HG03565 (cell line): ENCODE data around the gene TAF6.
A peak's percentile ranks its signal among the peaks of the same experiment; 100 is the strongest.

Source experiments
- ATAC-seq: cut with Tn5 transposase; IDR thresholded peaks from one replicate; pipeline ENCODE4 v1.9.1; 2021; ENCODE audit warnings: mild to moderate bottlenecking, moderate library complexity; ENCODE audit not compliant: unreplicated experiment

The TAF6 gene

DNA sequence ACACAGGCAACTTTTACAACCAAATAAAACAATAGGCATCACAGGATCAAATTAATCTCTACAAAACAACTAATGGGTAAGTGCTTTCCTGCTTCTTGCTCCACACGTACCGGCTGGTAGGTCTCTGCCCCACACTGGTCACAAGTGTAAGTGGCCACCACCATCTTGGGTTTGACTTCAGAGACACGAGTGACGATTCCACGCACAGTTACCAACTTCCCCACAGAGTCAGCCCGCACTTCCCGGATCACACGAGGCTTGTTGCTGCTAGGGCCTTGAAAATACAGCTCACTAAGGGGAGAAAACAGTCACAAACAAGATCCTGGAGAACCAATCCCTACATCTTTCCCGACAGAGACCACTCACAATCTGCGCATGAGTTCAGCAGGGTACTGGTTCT is 20.2 kb downstream of the TAF6 start:
- ATAC-seq: no peak

DNA sequence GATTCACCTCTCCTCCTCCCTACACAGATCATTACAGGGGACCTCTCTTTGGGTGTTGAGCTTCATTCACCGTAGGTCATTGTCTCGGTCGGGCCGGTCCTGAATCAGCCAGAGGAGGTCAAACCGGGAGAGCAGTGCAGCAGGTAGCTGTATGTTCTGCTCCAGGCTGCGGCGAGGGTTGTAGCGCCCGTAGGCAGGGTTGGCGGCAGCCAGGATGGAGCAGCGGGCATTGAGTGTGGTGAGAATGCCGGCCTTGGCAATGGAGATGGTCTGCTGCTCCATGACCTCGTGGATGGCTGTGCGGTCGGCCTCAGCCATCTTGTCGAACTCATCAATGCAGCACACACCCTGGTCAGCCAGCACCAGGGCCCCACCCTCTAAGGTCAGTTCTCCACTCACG is 23.5 kb downstream of the TAF6 start:
- ATAC-seq: no peak

DNA sequence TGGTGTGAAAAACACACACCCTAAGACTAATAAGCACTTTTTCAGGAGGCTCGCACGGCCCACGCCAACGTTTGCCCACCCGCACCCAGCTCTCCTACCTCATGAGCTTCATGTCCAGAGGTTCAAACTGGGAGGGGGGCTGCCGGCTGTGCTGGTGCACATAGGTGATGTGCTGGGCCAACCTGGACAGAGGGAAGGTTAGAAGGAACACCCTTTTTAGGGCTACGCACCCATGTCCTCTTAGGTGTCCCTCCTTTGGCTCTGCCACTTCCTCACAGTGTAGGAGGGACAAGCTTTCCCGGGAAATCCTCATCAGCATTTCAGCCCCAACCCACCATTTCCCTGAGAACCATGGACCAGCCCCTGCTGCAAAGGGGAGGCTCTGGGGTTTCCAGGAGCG is 23.9 kb downstream of the TAF6 start:
- ATAC-seq: no peak

DNA sequence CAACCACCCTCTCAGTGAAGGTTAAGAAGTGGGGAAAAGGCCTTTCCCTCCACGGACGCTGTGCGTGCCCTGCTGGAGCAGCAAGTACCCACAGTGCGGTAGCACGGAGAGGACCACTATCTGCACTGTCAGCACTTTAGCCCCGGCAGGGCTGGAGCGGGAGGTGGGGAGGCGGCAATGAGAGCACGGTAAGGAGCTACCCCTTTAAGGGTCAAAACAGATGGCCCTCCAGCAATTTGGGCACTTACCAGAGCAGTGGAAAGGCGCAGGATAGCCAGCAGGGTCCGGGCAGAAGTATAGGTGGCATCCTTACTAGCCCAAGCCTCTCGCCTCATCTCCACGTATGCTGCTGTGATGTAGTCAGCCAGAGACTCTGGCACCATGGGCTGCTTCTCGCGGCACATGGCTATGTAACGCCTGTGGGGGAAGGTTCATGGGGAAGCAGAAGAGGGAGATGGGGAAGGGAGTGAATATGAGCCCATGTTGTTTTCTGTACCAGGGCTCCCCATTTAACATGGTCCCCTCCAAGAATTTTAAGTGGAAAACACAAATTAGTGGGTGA is 25.2 kb downstream of the TAF6 start:
- ATAC-seq: no peak

DNA sequence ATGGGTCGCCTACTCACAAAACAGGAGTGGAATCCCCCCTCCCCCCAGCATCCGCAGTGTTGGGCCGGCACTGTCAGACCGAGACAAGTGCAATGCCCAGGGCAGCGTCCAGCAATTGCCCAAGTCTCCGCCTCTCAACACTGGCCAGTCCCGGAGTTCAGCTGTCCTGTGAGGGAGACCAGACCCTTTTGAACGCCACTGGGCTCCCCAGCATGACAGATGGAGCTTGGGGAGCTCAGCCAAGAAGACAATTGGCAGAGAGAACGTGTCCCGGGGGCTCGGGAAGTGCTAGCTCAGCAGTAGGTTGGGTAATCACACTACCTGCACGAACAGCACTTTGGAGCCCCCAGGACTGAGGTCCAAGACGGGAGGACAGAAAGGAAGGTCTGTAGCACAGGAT is 25.7 kb downstream of the TAF6 start:
- no peak for ATAC-seq

DNA sequence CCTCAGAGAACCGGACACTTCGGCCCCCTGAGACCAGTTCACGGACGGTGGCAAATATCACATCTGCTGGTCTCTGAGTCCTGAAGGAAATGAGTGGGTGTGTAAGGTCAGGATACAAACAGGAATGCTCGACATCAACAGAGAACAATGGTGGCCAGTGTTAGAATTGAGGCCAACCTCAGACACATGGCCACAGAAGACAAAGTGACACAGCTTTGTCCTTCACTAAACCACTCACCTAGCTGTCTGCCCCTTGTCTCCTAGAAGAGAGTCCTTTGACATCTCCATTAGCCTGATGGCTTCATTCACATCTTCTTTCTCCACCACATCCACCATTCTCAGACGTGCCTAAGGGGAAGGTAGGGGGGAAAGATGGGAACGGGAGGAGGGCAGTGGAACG is 26.1 kb downstream of the TAF6 start:
- no peak for ATAC-seq

DNA sequence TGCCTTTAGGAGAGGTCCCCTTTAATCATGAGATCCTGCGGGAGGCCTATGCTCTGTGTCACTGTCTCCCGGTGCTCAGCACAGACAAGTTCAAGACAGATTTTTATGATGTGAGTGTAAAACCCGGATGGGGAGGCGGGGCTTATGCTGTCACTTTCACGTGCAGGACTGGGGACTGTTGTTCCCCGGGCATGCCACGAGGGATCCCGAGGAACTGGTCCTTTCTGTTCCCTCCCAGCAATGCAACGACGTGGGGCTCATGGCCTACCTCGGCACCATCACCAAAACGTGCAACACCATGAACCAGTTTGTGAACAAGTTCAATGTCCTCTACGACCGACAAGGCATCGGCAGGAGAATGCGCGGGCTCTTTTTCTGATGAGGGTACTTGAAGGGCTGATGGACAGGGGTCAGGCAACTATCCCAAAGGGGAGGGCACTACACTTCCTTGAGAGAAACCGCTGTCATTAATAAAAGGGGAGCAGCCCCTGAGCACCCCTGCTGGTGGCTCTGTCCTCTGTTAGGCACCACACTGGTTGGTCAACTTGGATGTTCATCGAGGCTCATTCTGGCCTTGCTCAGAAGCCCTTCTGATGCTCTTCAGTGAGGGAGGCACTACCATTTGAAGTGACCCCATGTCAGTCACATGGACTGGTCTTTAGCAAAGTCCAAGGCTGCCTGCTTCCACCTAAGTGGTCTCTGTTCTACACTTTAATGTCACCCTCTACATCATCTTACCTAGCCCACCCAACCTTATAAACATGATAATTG is 27.6 kb downstream of the TAF6 start:
- ATAC-seq: no peak

DNA sequence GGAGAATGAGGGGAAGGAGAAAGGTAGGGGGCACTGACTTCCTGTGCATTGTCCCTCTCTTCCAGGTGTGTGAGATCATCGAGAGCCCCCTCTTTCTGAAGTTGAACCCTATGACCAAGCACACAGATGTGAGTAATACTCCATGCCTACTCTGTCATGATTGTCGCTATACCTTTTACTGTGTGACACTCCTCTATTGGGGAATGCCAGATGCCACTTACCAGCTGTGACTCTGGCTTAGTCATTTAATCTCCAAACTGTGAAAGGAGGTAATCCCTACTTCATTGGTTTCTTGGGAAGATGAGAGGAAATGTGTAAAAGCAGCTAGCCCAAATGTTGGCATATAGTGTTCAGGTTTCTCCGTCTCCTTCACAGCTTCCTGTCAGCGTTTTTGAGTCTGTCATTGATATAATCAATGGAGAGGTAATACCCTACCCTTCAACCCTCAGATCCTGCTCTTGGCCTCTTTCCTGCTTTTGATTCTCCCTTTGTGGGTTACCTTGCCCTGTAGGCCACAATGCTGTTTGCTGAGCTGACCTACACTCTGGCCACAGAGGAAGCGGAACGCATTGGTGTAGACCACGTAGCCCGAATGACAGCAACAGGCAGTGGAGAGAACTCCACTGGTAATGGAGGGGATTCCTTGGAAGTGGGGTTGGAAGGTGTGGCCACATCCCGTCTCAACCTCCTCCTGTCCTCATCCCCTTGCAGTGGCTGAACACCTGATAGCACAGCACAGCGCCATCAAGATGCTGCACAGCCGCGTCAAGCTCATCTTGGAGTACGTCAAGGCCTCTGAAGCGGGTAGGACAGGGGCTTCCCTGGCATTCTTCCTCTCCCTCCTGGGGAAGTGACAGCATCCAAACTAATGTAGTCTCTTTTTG is 28.4 kb downstream of the TAF6 start:
- ATAC-seq: no peak

DNA sequence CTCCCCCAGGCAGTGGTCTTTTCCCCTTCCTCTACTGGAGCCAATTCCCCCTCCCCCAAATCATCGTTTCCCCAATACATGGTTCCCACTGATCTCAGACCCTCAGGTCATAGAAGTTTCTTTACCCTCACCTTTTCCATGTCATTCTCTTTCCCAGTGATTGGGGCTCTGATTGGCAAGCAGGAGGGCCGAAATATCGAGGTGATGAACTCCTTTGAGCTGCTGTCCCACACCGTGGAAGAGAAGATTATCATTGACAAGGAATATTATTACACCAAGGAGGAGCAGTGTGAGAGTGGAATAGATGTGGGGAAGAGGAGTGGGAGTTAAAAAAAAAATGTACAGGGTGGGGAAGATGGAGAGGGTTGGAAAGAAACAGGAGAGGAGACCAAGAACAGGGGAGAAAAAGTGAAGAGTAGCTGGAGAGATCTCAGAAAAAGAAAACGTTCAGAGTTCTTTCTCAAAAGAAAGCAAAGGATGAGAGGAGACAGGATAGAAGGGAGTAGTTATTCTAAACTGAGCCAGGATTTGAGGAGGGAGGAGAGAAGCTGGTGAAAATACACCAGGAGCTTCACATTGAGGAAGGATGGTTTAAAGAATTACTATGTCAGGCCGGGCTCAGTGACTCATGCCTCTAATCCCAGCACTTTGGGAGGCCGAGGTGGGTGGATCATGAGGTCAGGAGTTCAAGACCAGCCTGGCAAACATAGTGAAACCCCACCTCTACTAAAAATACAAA is 29.5 kb downstream of the TAF6 start:
- no peak for ATAC-seq

DNA sequence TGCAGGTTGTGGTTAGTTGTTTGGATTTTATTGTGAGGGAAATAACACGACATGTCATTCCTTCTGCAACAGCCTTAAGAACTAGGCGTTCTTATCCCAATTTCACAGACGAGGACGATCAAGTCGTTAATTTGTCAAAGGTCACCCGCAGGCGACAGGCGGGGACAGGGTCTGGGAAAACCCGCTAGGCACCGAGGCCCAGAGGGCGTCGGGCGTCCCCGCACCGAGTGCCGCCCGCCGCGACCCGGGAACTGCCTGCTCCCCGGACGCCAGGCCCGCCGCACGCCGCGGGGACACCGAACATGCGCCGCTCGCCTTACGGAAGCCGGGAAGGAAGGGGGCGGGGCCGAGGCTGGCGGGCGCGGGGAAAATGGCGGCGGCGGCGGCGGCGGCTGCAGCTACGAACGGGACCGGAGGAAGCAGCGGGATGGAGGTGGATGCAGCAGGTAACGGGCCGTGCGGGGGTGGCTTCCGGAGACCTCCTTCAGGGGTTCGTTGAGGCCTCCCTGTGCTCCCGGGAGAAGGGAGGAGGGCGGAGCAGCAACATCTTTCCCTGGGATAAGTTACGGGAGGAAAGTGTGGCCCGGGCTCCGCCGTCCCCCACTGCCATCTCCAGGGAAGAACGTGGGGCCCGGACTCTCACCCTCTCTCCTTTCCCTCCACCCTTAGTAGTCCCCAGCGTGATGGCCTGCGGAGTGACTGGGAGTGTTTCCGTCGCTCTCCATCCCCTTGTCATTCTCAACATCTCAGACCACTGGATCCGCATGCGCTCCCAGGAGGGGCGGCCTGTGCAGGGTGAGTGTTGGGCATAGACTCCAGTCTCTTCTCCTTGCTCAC is 30.3 kb downstream of the TAF6 start, which contains the start of gene COPS6:
TSS of gene COPS6 (plus strand) at position 349 of the 837 bp plus-strand sequence. CDS start at position 371, 22 bp downstream.
- ATAC-seq: no peak

DNA sequence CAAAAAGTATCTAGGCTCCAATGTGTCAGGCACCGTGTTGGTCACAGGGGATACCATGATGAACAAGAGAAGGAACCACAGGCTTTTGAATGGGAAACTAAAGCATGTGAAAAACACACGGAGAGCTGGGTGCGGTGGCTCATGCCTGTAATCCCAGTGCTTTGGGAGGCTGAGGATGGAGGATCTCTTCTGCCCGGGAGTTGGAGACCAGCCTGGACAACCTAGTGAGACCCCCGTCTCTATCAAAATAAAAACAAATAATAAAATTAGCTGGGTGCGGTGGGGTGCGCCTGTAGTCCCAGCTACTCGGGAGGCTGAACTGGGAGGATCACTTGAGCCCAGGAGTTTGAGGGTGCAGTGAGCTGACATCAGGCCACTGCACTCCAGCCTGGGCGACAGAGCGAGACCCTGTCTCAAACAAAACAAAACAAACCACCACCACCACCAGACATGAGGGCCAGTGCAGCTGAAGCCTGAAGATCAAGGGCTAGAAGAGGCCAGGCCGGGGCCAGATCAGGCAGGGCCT is 31.0 kb downstream of the TAF6 start:
- ATAC-seq: no peak

DNA sequence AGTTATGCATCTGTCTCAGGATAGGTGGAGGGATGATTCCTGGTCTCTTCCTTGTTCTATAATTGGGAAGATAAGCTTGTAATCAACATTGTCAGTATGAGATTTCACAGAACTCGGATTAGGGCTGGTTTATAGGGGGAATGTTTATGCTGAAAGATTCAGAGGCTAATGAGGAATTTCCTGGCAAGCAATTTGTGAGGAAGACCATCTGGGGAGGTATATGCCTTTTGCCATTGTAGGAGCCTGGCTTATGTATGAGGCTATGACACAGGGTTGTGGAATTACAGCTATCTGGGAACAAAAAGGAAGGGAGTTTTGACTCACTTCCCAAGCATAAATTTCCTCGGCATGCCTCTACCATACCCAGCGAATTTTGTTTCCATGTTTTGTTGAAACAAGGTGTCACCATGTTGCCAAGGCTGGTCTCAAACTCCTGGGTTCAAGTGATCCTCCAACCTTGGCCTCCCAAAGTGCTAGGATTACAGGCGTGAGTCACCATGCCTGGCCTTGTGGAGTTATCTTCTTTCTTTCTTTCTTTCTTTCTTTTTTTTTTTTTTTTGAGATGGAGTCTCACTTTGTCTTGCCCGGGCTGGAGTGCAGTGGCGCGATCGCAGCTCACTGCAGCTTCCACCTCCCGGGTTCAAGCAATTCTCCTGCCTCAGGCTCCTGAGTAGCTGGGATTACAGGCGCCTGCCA is 32.0 kb downstream of the TAF6 start:
- no peak for ATAC-seq

DNA sequence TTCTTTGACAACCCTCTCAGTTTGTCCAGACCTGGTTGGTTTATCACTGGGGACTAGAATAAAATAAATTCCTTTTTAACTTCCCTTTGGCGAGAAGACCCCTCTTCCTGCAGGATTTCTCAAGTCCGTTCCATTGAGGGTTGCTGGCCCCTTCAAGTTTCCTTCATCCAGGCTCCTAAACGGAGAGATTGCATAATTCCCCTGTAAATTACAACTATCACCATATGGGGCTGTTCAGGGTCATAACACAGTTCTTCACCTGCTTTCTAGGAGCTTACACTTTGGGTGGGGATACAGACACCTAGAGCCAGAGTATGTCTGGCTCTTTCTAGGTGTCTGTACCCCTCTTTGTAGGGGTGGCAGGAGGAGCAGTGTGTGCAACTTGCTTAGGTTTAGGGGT is 33.6 kb downstream of the TAF6 start:
- no peak for ATAC-seq

DNA sequence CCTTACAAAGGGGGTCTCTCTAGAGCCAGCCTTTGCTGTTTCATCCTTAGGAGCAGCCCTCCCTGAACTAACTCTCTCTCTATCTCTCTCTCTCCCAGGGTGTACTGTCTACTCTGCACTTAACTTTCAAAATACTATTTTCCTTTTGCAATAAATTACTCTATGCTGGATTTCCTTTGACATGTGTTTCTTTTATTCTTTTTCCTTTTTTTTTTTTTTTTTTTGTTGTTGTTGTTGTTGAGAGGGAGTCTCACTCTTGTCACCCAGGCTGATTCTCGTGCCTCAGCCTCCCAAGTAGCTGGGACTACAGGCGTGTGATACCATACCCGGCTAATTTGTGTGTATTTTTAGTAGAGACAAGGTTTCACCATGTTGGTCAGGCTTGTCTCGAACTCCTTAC is 36.2 kb downstream of the TAF6 start:
- ATAC-seq: no peak

DNA sequence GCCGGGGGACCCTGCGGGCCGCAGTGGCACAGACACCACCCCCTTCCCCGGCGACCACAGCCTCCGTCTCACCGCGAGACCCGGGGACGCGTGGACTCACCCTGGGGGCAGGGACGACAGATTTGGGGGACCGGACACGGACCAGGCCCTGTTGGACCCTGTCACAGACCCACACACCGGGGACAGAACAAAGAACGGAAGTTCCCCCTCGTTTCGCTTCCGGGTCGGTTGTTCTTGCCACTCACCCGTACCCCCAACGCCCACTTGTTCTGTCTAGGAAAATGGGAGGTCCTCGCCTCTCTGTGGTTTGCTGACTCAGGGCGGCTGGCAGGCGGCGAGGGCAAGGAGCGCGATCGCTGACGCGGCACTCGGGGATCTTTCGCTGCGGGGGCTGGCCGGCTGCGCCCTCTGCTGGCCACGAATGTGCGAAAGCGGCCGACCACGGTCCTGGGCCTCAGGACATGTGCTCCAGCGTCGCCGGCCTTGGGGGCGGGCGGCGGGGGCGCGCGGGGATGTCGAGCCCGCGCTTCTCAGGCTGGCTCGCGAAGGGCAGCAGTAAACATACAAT is 37.5 kb downstream of the TAF6 start, which contains the start of gene ZNF3:
TSS of gene ZNF3 (minus strand) at position 189 of the 568 bp plus-strand sequence. CDS start 4,366 bp downstream, outside the sequence.
- peak; percentile 73 for ATAC-seq

DNA sequence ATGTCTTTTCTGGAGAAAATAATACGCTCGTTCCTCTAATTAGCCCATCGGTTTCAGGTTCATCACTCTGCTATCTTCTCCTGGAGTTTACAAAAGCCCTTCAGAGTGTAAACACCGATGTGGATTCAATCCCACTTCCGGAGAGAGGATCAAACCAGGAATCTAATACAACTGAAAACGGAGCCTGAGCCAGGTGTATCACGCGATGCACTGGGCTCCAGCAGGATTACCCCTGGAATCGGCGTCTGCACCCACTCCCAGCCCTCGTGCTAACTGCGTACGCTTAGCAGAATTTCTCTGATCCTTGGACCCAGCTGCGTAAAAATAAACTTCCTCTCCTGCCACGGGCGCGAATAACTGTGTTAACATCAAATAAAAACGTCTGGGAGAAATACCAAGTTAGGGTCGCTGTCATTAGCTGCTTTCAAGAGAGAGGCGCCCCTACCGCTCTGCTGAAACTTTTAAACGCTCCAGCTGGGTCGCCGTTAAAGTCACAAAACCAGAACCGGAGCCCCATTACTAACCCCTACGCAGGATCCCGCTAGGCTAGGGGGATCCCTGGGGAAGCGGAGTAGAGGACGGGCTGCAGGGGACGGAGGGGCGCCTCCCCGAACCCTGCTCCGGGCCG is 38.1 kb downstream of the TAF6 start:
- ATAC-seq: no peak

DNA sequence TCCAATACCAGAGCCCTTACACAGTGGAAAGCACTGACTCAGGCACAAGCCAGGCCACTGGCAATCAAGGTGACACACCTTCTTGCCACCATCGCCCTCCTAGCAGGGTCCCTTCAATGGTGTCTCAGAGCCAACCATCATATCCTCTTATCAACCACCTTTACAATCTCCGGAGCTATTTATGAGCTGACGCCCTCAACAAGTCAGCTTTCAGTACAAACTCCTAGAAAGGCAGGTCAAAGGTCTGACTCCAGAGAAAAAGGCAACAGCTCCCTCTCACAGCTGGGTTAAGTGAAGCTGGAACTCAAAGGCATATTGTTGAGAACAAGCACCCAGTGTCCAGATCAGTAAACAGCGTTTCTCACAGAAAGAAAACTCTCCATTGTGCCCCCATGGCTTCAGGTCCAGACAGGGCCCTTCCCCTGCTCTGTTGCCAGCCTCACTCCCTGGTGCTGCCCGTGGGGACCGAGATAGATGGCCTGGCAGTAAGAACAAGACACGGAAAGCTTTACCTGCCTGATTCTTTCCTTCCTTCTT is 40.1 kb downstream of the TAF6 start:
- ATAC-seq: no peak

DNA sequence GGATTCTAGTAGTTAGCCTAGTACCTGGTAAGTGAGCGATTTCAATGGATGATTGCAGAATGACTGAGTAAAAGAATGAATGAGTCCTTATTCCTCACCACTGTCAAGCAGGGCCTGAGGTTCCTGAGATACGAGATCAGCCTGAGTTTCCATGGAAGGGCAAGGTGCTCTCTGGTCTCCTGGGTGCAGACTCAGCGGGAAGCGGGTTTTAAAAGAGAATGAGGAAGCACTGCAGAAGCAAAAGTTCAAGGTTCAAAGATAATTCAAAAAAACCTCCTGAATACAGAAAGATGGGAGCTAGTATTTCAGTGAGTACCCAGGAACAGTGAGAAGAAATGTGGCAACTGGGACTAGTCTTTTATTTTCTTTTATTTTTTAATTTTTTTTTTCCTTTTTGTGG is 42.0 kb downstream of the TAF6 start:
- ATAC-seq: no peak
